NCI-H1694 (cell line): ENCODE data around the gene DSG1.
"Not testable (repeated sequence)": the region's sequence is repeated elsewhere in the genome, so short reads cannot be mapped to it uniquely, and the experiment has no call there.

Source experiments
- DNase-seq: peaks from one replicate; lab custom pipeline; 2025; lab: John Stamatoyannopoulos, UW

Gene DSG1

GRCh38 chr18:31353336-31353735 is 35.4 kb downstream of the DSG1 start:
- not testable (repeated sequence) for DNase-seq

DNA sequence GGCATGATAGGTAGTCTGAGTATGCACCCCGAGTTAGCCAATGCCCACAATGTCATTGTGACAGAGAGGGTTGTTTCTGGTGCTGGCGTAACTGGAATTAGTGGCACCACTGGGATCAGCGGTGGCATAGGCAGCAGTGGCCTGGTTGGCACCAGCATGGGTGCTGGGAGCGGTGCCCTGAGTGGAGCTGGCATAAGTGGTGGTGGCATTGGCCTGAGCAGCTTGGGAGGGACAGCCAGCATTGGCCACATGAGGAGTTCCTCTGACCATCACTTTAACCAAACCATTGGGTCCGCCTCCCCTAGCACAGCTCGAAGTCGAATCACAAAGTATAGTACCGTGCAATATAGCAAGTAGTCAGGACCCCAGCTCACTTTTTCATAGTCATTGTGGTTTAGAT is 37.0 kb downstream of the DSG1 start:
- no peak for DNase-seq

DNA sequence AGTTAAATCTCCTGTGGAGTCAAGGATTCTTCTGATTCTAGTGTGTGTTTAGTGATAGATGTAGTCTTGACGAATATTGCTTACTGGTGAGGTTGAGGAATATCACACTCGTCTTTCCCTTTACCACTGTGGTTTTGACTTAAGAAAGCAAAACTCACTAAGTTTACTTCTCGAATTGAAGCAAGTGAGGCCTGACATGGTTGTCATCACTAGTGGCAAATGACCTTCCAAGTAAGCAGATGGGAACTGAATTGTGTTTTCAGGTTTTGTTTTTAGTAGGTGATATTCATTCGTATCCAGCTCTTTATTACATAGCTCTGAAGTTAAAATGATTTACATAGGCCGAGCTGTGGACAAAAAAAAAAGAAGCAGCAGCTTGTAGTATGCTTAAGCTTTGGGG is 38.1 kb downstream of the DSG1 start:
- DNase-seq, result no peak

GRCh38 chr18:31364190-31364589 is 46.2 kb downstream of the DSG1 start:
- DNase-seq, result no peak

DNA sequence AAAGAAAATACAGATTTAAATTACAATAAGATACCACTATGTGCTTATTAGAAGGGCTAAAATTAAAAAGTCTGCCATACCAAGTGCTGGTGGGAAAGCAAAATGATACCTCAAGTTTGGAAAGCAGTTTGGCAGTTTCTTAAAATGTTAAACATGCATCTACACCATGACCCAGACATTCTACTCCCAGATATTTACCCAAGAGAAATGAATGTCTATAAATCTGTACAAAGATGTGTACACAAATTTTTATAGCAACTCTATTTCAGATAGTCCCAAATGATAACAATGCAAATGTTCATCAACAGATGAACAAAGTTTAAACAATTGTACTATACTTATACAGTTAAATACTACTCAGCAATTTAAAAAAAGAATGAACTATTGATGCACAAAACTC is 51.5 kb downstream of the DSG1 start:
- DNase-seq, result no peak

DNA sequence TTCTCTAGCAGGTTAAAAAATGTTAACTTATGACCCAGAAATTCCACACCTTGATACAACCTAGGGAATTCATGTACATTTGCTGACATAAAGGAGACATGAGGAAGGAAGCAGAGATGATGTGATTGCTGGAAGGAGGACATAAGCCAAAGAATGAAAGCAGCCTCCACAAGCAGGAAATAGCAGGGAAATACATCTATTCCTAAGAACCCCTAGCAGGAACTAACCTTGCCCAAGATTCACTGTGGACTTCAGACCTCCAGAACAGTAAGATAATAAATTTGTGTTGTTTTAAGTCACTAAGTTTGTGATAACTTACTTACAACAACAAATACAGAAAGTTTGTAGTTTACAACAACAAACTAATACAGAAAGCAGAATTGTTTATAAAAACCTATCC is 54.0 kb downstream of the DSG1 start:
- no peak for DNase-seq

DNA sequence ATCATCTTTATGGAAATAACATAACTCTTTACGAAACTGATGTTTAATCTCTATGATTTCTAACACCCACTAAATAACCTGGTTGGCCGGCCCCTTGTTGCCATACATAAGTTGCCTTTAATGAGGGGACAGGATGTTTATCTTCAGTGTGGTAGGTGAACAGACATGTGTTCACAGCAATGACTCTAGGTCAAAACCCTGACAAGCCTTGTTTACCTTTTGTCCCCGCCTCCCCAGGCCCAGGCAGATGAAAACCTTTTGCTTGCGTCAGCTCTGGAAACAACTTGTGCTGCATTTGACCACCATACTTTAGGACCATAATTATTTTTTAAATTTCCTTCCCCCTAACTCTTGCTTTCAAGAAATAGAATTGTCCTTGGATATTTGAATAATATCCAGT is 55.7 kb downstream of the DSG1 start:
- DNase-seq, result no peak

GRCh38 chr18:31376477-31376876 is 58.5 kb downstream of the DSG1 start, which contains the start of gene DSG4:
Gene DSG4, plus strand, starts transcription at chr18:31376777. Its CDS starts 135 bp downstream, at chr18:31376912.
- DNase-seq, result no peak

DNA sequence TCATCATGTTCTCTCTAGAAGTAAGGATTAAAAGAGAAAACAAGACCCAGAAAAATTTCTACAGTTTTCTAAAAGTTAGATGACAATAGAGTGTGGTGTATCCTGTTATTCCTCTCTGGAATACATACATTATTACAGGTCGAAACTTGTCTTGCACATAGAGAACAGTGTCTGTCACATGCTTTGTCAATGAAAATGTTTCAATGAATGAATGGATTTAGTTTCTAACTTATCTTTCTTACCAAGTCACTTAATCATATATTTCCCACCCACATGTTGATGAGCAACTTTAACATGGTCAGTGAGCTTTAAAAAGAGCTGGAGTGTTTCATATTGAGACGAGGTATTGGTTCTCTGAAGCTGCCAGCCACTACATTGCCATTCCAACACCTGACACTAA is 63.0 kb downstream of the DSG1 start:
- DNase-seq, result no peak

GRCh38 chr18:31382107-31382506 is 64.1 kb downstream of the DSG1 start:
- DNase-seq, result no peak

- no peak for DNase-seq
Measured at GRCh38 chr18:31386741-31387140, 68.8 kb downstream of the DSG1 start.

- no peak for DNase-seq
Measured at GRCh38 chr18:31393286-31393685, 75.3 kb downstream of the DSG1 start.

DNA sequence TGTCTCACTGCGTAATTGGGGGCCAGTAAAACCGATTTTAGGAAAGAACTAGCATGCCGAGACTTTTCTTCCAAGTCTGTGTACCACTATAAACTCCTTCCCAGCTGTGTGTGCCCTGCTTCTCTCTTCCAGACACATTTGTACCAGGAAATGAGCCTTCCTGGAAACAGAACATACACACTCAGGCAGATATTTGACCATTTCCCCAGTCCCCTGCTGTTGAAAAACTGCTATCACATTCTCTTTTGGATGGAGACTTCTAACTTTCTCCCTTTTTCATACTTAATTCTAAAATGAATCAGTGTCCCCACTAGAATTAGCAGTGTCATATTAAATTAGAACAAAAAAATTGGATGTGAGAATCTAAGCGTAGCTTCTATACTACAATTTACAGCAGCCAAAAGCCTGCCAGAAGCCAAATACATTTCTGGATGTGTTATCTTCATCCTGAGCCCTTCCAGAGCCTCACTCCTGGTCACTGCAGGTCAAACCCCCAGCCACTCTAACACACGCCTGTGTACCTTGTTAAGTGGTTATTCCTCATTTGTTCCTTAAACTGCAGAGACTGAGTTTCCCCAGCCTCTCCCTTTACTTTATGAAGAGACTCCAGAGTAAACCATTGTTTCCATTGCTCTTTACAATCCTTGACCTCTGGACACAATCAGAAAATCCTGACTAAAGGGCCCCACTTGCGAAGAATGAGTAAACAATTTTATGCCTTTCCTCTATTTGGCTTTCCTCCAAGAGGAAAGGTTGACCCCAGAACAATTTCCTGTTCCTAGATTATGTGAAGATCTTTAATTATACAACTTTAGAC is 79.0 kb downstream of the DSG1 start:
- DNase-seq, result no peak

DNA sequence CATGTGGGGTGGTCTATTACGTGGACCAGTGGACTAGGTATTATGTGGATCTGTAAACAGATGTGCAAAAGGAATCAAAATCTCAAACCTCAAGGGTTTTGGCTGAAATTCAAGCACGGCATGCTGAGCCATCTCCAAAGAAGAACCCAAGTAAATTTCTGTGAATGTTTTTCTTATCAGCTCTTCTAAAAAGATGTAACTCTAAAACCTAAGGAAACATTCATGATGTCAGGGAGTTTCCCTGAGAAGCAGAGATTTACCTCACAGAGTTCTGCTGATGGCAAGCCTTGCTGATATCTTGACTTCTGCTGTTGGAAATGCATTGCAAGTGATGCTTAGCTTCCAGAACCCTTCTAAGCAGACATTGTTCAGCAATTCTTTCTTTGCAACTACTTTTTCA is 80.2 kb downstream of the DSG1 start:
- DNase-seq, result no peak

DNA sequence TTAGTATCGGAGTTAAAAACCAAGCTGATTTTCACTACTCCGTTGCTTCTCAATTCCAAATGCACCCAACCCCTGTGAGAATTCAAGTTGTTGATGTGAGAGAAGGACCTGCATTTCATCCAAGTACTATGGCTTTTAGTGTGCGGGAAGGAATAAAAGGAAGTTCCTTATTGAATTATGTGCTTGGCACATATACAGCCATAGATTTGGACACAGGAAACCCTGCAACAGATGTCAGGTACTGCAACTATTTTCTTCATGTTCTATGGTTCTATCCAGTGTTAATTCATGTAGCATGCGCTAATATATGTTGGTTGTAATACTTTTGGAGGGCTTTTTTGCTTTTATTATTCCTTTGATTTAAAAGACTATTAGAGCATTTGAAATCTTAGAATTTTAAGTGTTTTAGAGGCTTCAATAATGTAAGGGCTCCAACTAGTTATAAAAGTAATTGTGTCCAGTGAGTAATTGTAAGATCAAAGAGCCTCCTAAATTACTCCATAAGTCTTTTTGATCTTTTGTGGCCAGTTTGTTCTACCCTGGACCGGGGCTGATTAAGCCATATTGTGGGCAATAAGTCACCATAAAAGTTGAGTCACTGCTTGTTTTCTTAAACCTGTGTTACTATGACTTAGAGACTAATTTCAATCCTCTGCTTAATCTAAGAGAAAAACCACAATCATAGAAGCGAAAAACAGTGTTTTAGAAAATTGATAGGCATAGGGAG is 81.5 kb downstream of the DSG1 start:
- DNase-seq, result no peak

GRCh38 chr18:31401156-31402025 is 83.4 kb downstream of the DSG1 start:
- no peak for DNase-seq

- no peak for DNase-seq
Measured at GRCh38 chr18:31402026-31402373, 84.0 kb downstream of the DSG1 start.

GRCh38 chr18:31403409-31403808 is 85.4 kb downstream of the DSG1 start:
- no peak for DNase-seq
